GM12878 (cell line): ENCODE data around the gene PPP1R12B. TPM values are rescaled to one million over a fixed set of nuclear protein-coding genes. Genes with fewer than 3 reads are reported as not detected.
"Not testable (repeated sequence)": the region's sequence is repeated elsewhere in the genome, so short reads cannot be mapped to it uniquely, and the experiment has no call there.

Experiments used
- ATAC-seq: fragments of 200-7000 bp; cut with Tn5 transposase; 3 replicates; pipeline ENCODE4 v1.9.1; 2020; ENCODE audit warnings: mild to moderate bottlenecking, moderate library complexity
- BruUV-seq: library from RNA; stranded (reverse); fragments of 400-500 nt; replicated peaks from 2 replicates; lab custom pipeline; 2021; lab: Mats Ljungman, UMichigan
- CTCF ChIA-PET: fragments of 300-600 bp; sonication (Branson Sonifier 250); formaldehyde crosslinking; extraction: SDS; loops from one replicate; lab custom pipeline; 2021; ENCODE audit warnings: inconsistent platforms; lab: Yijun Ruan, JAX
- POLR2A ChIA-PET: fragments of 350-600 bp; formaldehyde crosslinking; extraction: SDS; loops from one replicate; lab custom pipeline; 2021; ENCODE audit warnings: inconsistent platforms; lab: Charles Lee
- RAD21 ChIA-PET: fragments of 300-600 bp; sonication (Branson Sonifier 250); formaldehyde crosslinking; loops from one replicate; lab custom pipeline; 2023; ENCODE audit warnings: antibody characterized with exemption; ENCODE audit not compliant: unreplicated experiment; lab: Charles Lee
- SMC1A ChIA-PET: fragments of 300-600 bp; sonication (Branson Sonifier 250); formaldehyde crosslinking; loops from one replicate; lab custom pipeline; 2023; ENCODE audit not compliant: unreplicated experiment, uncharacterized antibody; lab: Charles Lee
- DNase-seq: peaks from one replicate; pipeline ENCODE4 v3.0.0-alpha.2; 2011; ENCODE audit warnings: low read depth, low spot score
- FAIRE-seq: peaks from 3 replicates; lab custom pipeline; 2011; peaks lifted over from hg19 to GRCh38; lab: Jason Lieb, UNC
- H2AFZ ChIP-seq: 2 replicates; pipeline ENCODE4 v1.6.0; 2011; ENCODE audit warnings: low read depth, low read length, control low read depth; ENCODE audit not compliant: control insufficient read depth
- H3K27ac ChIP-seq: 2 replicates; pipeline ENCODE4 v1.5.1; 2011; ENCODE audit warnings: control low read depth; ENCODE audit not compliant: control insufficient read depth, insufficient read depth
- H3K27me3 ChIP-seq, 2 experiments: replicated peaks in 1 of 2; 2 replicates each; pipeline versions ENCODE4 v1.6.0 to v1.6.1; 2011; ENCODE audit warnings: low read length in 1 of 2; ENCODE audit not compliant: control insufficient read depth in 2 of 2, insufficient read depth in 2 of 2
- H3K36me3 ChIP-seq, 2 experiments: 2 replicates each; pipeline ENCODE4 v1.5.1; 2011; ENCODE audit warnings: low read length in 1 of 2; ENCODE audit not compliant: control insufficient read depth in 2 of 2, insufficient read depth in 2 of 2
- H3K4me1 ChIP-seq: 2 replicates; pipeline ENCODE4 v1.6.1; 2011; ENCODE audit warnings: mild to moderate bottlenecking, low read length, moderate library complexity, mixed read lengths; ENCODE audit not compliant: control insufficient read depth, insufficient read depth
- H3K4me2 ChIP-seq: 2 replicates; pipeline ENCODE4 v1.6.0; 2011; ENCODE audit warnings: control low read depth; ENCODE audit not compliant: control insufficient read depth, insufficient read depth
- H3K4me3 ChIP-seq: fragments of 200-600 bp; sonication (generic); 2 replicates; pipeline ENCODE4 v1.5.1; 2016
- H3K79me2 ChIP-seq: 2 replicates; pipeline ENCODE4 v1.6.0; 2011; ENCODE audit warnings: low read length; ENCODE audit not compliant: control insufficient read depth, insufficient read depth
- H3K9ac ChIP-seq: 2 replicates; pipeline ENCODE4 v1.8.0; 2011; ENCODE audit warnings: low read length, control low read depth, mixed read lengths; ENCODE audit not compliant: control insufficient read depth, insufficient read depth
- H3K9me3 ChIP-seq: replicated peaks from 3 replicates; pipeline ENCODE4 v1.5.1; 2011; ENCODE audit warnings: mild to moderate bottlenecking, low read length; ENCODE audit not compliant: control insufficient read depth, insufficient read depth
- H4K20me1 ChIP-seq: 2 replicates; pipeline ENCODE4 v1.6.0; 2011; ENCODE audit not compliant: control insufficient read depth, insufficient read depth
- MYC ChIP-seq: IDR thresholded peaks from 2 replicates; pipeline ENCODE4 v1.6.1; 2011; ENCODE audit warnings: mild to moderate bottlenecking, low read length, moderate library complexity, inconsistent platforms; ENCODE audit not compliant: insufficient read depth, insufficient replicate concordance, insufficient read length, severe bottlenecking
- SPI1 ChIP-seq: IDR thresholded peaks from 2 replicates; pipeline ENCODE4 v1.6.1; 2011; ENCODE audit warnings: low read depth, mild to moderate bottlenecking, low read length, moderate library complexity, borderline replicate concordance; ENCODE audit not compliant: insufficient read depth
- WGBS: methylation state at CpG from one replicate; pipeline ENCODE4 v1.1.6; 2016; ENCODE audit warnings: low lambda C conversion rate; ENCODE audit not compliant: insufficient replicate concordance, insufficient coverage; ENCODE audit errors: missing lambda C conversion rate; 5-methylcytosine and 5-hydroxymethylcytosine counted together
- in situ Hi-C: fragments of 300-500 bp; cut with MboI; formaldehyde crosslinking; loops from 9 replicates; pipeline ENCODE4 v1.14.3; 2018; ENCODE audit warnings: mixed read lengths
- intact Hi-C: fragments of 100-400 bp; cut with micrococcal nuclease; formaldehyde crosslinking; loops from one replicate; pipeline ENCODE4 v1.14.2; 2022; ENCODE audit not compliant: unreplicated experiment
- polyA plus RNA-seq, 11 experiments: library from polyadenylated mRNA; depleted of rRNA in 4 of 11; unstranded in 6 of 11; stranded (reverse) in 5 of 11; fragments of >200 nt; fragmentation: Nextera tagmentation in 4 of 11; fragmentation: Illumina TruSeq in 1 of 11; extraction: Ambion mirVana in 4 of 11; extraction: Trizol in 1 of 11; gene quantifications; 1 replicate in 1 of 11; 2 replicates in 10 of 11; pipeline versions ENCODE4 v1.2.1 to v1.2.3, GENCODE V29; 2011 to 2016; ENCODE audit warnings: inconsistent platforms in 2 of 11, missing spikeins in 2 of 11, low read depth in 1 of 11
- total RNA-seq, 4 experiments: library from RNA; depleted of rRNA in 3 of 4; stranded (reverse); fragments of >200 nt in 3 of 4; fragmentation: Illumina TruSeq in 1 of 4; extraction: Trizol in 1 of 4; gene quantifications; 2 replicates each; pipeline versions ENCODE4 v1.2.1 to v1.2.3, GENCODE V29; 2013 to 2021

The PPP1R12B gene
- total and polyA plus RNA-seq, 10 of the 15 experiments (the other 5 are each of a cell fraction or from before 2014, with no cell fraction given): 0.29 to 9.4 (median 4.7) TPM

GRCh38 chr1:202516434-202516877 lies 168.0 kb downstream of the PPP1R12B start (continued):
- no peak for TF ChIP-seq MYC

DNA sequence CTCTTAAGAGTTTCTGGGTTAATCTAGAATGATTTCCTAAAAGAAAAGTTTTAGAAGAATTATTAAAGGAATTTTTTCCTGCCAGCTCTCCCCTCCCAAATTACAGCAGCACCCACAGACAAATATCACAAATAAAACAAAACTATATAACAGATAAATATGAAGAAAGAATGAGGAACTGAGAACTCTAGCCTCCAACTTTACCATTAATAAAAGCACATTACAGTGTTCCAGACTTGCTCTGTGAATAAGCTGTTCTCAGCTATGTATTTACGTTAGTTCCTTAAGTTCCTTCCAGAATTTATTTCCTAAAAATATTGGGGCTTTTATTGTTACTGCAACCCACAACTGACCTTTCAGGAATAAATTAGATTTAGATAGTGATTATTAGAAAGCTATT lies 168.6 kb downstream of the PPP1R12B start:
- H3K4me2 ChIP-seq, H2AFZ ChIP-seq, H3K36me3 ChIP-seq, H3K9ac ChIP-seq, intact Hi-C loops, H3K27ac ChIP-seq, H3K27me3 ChIP-seq, DNase-seq, H3K9me3 ChIP-seq, H3K4me3 ChIP-seq, H3K79me2 ChIP-seq, POLR2A ChIA-PET, H4K20me1 ChIP-seq, FAIRE-seq, H3K4me1 ChIP-seq, BruUV-seq, in situ Hi-C loops: not testable (repeated sequence)
- SMC1A ChIA-PET: interaction anchor here (0.9 to 2.4 kb wide), 5 partner anchors 11 to 178 kb away, joined by 3 to 14 read pairs (median 5); no protein-coding TSS in a partner anchor
- peak; percentile 53; the same call in 2 of the 3 replicates for ATAC-seq
- WGBS: 96% methylated on average over 1 of the region's 1 CpG
- RAD21 ChIA-PET: interaction anchor here (1.2 kb wide), 2 partner anchors 45 to 55 kb away, joined by 3 read pairs; no protein-coding TSS in a partner anchor
- CTCF ChIA-PET: interaction anchor here (0.8 to 2.5 kb wide), 5 partner anchors 45 to 203 kb away, joined by 3 to 8 read pairs (median 5); no protein-coding TSS in a partner anchor
- peak; percentile 74; the same call in 1 of the 2 replicates for TF ChIP-seq SPI1

DNA sequence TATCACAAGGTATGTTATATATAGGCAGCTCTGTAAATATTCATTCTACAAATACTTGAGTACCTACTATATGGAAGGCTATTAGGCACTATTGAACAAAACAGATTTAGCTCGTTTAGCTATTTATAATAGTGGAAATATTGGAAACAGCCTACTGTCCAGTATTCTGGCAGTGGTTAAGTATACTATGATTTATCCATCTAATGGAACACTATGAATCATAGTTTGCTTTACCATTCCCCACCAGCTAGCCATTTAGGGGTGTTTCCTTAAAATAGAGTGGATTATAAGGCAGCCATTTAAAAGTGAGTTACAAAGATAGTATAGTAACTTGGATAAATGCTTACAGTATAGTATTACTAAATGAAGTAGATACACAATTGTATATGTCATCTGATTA lies 169.7 kb downstream of the PPP1R12B start:
- RAD21 ChIA-PET: interaction anchor here (1.2 kb wide), 1 partner anchor 54 kb away, joined by 3 read pairs; no protein-coding TSS in a partner anchor
- POLR2A ChIA-PET, H3K4me2 ChIP-seq, in situ Hi-C loops, H2AFZ ChIP-seq, H3K9me3 ChIP-seq, H3K36me3 ChIP-seq, H3K27ac ChIP-seq, H3K4me3 ChIP-seq, H3K79me2 ChIP-seq, H3K4me1 ChIP-seq, BruUV-seq, FAIRE-seq, ATAC-seq, DNase-seq, H4K20me1 ChIP-seq, intact Hi-C loops, H3K27me3 ChIP-seq, H3K9ac ChIP-seq: not testable (repeated sequence)
- CTCF ChIA-PET: interaction anchor here (1.3 to 2.5 kb wide), 3 partner anchors 44 to 202 kb away, joined by 3 to 8 read pairs (median 6); no protein-coding TSS in a partner anchor
- SMC1A ChIA-PET: interaction anchor here (2.4 kb wide), 1 partner anchor 44 kb away, joined by 14 read pairs; no protein-coding TSS in a partner anchor
- 85% methylated on average over 1 of the region's 1 CpG for WGBS

DNA sequence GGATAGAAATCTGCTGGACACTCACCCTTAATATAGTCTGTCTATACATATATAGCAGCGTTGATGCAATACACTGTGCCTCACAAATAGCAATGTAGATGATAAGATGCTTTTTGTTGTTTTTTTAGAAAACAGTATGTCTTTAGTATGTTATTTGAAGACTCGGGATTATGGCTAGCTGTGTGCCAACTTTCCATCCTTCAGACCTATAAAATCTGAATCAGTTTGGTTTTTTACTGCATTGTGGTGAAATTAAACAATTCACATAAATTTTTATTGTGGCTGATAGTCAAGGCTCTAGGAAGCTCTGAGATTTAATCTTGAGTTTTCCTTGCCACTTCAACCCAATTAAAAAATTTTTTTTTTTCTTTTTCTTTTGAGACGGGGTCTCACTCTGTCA lies 170.4 kb downstream of the PPP1R12B start:
- H3K9ac ChIP-seq, BruUV-seq, H3K36me3 ChIP-seq, H3K27ac ChIP-seq, DNase-seq, H3K9me3 ChIP-seq, in situ Hi-C loops, H2AFZ ChIP-seq, CTCF ChIA-PET, intact Hi-C loops, H4K20me1 ChIP-seq, H3K27me3 ChIP-seq, H3K4me2 ChIP-seq, H3K4me3 ChIP-seq, H3K79me2 ChIP-seq, H3K4me1 ChIP-seq, FAIRE-seq, ATAC-seq, POLR2A ChIA-PET: not testable (repeated sequence)
- RAD21 ChIA-PET: interaction anchor here (1.0 kb wide), 1 partner anchor 67 kb away, joined by 4 read pairs; no protein-coding TSS in a partner anchor
- WGBS: 99% methylated on average over 3 of the region's 3 CpGs
- SMC1A ChIA-PET: interaction anchor here (1.1 to 1.3 kb wide), 2 partner anchors 12 to 48 kb away, joined by 4 read pairs; no protein-coding TSS in a partner anchor
